HCT116 (cell line): ENCODE results near the gene NFKB1.

Experiments used
- CTCF ChIP-seq, 3 experiments: fragments of 200-600 bp in 1 of 3; sonication (generic) in 1 of 3; IDR thresholded peaks in 2 of 3; conservative IDR thresholded peaks in 1 of 3; 2 replicates each; pipeline ENCODE4 v1.5.1; 2012 to 2017; ENCODE audit warnings: low read depth in 2 of 3, low read length in 2 of 3, antibody characterized with exemption in 1 of 3, borderline replicate concordance in 1 of 3, control low read depth in 1 of 3, mild to moderate bottlenecking in 1 of 3, mixed read lengths in 1 of 3, mixed run types in 1 of 3, moderate library complexity in 1 of 3; ENCODE audit not compliant: insufficient read depth in 1 of 3
- EGR1 ChIP-seq: IDR thresholded peaks from 2 replicates; pipeline ENCODE4 v1.6.1; 2012; ENCODE audit warnings: low read depth
- EZH2 ChIP-seq: fragments of 200-600 bp; sonication (generic); IDR thresholded peaks from 2 replicates; pipeline ENCODE4 v1.6.1; 2017; ENCODE audit warnings: antibody characterized with exemption, mixed run types
- EZH2phosphoT487 ChIP-seq: fragments of 200-600 bp; IDR thresholded peaks from 2 replicates; pipeline ENCODE4 v1.6.1; 2018; ENCODE audit warnings: antibody characterized with exemption, borderline replicate concordance
- MAX ChIP-seq: IDR thresholded peaks from 2 replicates; pipeline ENCODE4 v1.6.1; 2012
- POLR2A ChIP-seq: IDR thresholded peaks from 2 replicates; pipeline ENCODE4 v1.7.0; 2011; ENCODE audit warnings: borderline replicate concordance; ENCODE audit not compliant: insufficient read depth, insufficient read length; ENCODE audit errors: extremely low read depth
- POLR2AphosphoS5 ChIP-seq: IDR thresholded peaks from 2 replicates; pipeline ENCODE4 v1.6.1; 2011; ENCODE audit warnings: mild to moderate bottlenecking, low read depth, low read length, moderate library complexity
- REST ChIP-seq: IDR thresholded peaks from 2 replicates; pipeline ENCODE4 v1.6.1; 2012; ENCODE audit warnings: low read depth
- SRF ChIP-seq: IDR thresholded peaks from 2 replicates; pipeline ENCODE4 v1.6.1; 2012; ENCODE audit warnings: low read depth
- TCF7L2 ChIP-seq: IDR thresholded peaks from 2 replicates; pipeline ENCODE4 v1.7.0; 2011; ENCODE audit warnings: borderline replicate concordance, inconsistent platforms; ENCODE audit not compliant: insufficient read depth, insufficient read length; ENCODE audit errors: extremely low read depth
- YY1 ChIP-seq: IDR thresholded peaks from 2 replicates; pipeline ENCODE4 v1.6.1; 2011; ENCODE audit warnings: low read length, low read depth, moderate library complexity, mild to moderate bottlenecking; ENCODE audit not compliant: insufficient replicate concordance; ENCODE audit errors: extremely low read depth

GRCh38 chr4:102608190-102608589 lies 107.0 kb downstream of the NFKB1 start:
- TF ChIP-seq POLR2AphosphoS5 = no peak
- no peak for TF ChIP-seq EZH2phosphoT487
- TF ChIP-seq CTCF (IDR thresholded peaks at IDR 0.05 in 2 of 3, conservative IDR thresholded peaks at IDR 0.05 in 1 of 3; ENCODE audit: borderline replicate concordance in 1 of 3, insufficient read depth in 1 of 3, low read depth in 2 of 3, low read length in 2 of 3) = no peak
- no peak for TF ChIP-seq TCF7L2
- TF ChIP-seq POLR2A = no peak
- TF ChIP-seq YY1 = no peak
- TF ChIP-seq EGR1 = no peak
- TF ChIP-seq SRF = no peak
- no peak for TF ChIP-seq EZH2
- no peak for TF ChIP-seq REST
- TF ChIP-seq MAX = no peak
